Measurements from ENCODE around the gene ZCCHC7.
"Not testable (repeated sequence)": the region's sequence is repeated elsewhere in the genome, so short reads cannot be mapped to it uniquely, and the experiment has no call there.

Gene ZCCHC7

DNA sequence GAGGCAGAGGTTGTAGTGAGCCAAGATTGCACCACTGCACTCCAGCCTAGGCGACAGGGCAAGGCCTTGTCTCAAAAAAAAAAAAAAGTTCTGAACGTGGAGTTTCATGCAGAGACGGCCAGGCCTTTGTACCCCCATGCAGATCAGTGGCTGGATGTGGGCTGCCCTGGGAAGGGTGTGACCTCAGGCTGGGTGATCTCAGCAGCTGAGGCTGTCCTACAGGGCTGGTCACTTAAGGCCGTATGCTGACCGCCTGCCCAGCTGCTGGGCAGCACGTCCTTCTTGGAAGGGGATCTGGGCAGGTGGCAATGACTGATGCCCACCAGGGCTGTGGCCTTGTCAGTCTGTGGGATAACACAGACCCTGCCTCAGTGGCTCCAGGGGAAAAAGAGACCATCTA lies 264.9 kb downstream of the ZCCHC7 start:
- no peaks in the 10 kb centered on the region for H3K9me3 Mint-ChIP-seq
- H3K4me3 Mint-ChIP-seq: no peak overlapping the region
- no peaks in the 10 kb centered on the region for H3K36me3 Mint-ChIP-seq (ENCODE audit: low read depth)
- no peak for DNase-seq
- TF ChIP-seq, protein P1, sequence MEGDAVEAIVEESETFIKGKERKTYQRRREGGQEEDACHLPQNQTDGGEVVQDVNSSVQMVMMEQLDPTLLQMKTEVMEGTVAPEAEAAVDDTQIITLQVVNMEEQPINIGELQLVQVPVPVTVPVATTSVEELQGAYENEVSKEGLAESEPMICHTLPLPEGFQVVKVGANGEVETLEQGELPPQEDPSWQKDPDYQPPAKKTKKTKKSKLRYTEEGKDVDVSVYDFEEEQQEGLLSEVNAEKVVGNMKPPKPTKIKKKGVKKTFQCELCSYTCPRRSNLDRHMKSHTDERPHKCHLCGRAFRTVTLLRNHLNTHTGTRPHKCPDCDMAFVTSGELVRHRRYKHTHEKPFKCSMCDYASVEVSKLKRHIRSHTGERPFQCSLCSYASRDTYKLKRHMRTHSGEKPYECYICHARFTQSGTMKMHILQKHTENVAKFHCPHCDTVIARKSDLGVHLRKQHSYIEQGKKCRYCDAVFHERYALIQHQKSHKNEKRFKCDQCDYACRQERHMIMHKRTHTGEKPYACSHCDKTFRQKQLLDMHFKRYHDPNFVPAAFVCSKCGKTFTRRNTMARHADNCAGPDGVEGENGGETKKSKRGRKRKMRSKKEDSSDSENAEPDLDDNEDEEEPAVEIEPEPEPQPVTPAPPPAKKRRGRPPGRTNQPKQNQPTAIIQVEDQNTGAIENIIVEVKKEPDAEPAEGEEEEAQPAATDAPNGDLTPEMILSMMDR (IDR thresholded peaks at IDR 0.05): no peak
- H3K27me3 Mint-ChIP-seq (ENCODE audit: low read depth, poor library complexity): peaks cover 8% of the 10 kb centered on the region
- H3K4me1 Mint-ChIP-seq: no peaks in the 10 kb centered on the region
- no peak overlapping the region for H3K27ac Mint-ChIP-seq

DNA sequence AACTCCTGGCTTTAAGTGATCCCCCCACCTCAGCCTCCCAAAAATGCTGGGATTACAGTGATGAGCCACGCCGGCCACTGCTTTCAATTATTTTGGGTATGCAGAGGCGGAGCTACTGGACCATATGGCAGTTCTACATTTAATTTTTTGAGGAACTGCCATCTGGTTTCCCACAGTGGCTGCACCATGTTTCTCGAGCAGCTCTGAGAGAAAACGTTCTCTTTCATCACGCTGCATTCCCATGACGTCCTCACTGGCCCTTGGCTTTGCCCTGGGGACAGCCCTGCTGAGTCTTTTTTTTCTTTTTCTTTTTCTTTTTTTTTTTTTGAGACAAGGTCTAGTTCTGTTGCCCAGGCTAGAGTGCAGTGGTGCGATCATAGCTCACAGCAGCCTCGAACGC lies 266.6 kb downstream of the ZCCHC7 start:
- H3K36me3 Mint-ChIP-seq (ENCODE audit: low read depth): no peaks in the 10 kb centered on the region
- TF ChIP-seq, protein P1 (IDR thresholded peaks at IDR 0.05): no peak
- H3K4me1 Mint-ChIP-seq: no peaks in the 10 kb centered on the region
- no peak overlapping the region for H3K27ac Mint-ChIP-seq
- peaks cover 8% of the 10 kb centered on the region for H3K27me3 Mint-ChIP-seq (ENCODE audit: low read depth, poor library complexity)
- DNase-seq: no peak
- no peaks in the 10 kb centered on the region for H3K9me3 Mint-ChIP-seq
- no peak overlapping the region for H3K4me3 Mint-ChIP-seq

DNA sequence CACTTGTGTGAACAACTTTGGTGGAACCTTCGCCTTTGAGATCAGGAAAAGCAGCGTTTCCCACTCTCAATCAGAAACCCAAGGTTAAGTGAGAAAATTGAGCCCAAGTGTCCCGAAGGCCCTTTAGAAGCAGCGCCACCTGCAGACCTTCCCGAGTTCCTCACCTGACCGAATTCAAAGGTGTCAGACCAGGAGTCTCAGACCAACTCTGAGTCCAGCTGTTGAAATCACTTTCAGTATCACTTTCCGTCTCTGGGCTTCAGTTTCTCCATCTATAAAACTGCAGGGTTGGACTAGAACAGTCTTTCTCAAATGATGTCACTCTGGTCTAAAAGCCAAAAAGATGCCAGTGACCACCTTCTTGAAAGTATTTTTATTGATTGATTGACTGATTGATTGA lies 270.4 kb downstream of the ZCCHC7 start:
- peaks cover 15% of the 10 kb centered on the region for H3K27me3 Mint-ChIP-seq (ENCODE audit: low read depth, poor library complexity)
- DNase-seq: peak; percentile 30
- H3K27ac Mint-ChIP-seq: no peak overlapping the region
- TF ChIP-seq, protein P1 (IDR thresholded peaks at IDR 0.05): peak; percentile 32
- no peaks in the 10 kb centered on the region for H3K36me3 Mint-ChIP-seq (ENCODE audit: low read depth)
- H3K4me1 Mint-ChIP-seq: no peaks in the 10 kb centered on the region
- H3K9me3 Mint-ChIP-seq: no peaks in the 10 kb centered on the region
- H3K4me3 Mint-ChIP-seq: no peak overlapping the region

DNA sequence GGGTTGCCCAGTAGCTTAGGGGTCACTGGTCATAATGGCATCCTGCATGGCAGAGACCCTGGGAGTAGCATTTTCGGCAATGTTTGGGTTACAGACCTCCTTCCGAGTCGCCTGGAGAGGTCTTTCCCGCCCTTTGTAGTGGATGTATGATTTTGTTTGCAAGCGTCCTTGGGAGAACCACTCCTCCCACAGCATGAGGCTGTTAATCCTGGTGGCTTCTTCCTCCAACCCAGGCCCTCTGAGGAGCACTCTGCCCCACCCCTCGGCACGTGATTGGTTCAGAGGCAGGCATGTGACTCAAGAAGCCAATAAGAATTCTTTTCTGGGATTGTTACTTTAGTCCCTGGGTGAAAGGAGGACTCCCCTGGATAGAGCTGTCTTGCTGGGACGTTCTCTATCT lies 271.9 kb downstream of the ZCCHC7 start:
- Mint-ChIP-seq H3K27ac (no peak overlapping the region), H3K9me3 (no peaks in the 10 kb centered on the region), H3K36me3 (ENCODE audit: low read depth) (no peaks in the 10 kb centered on the region), H3K4me3 (no peak overlapping the region), H3K27me3 (ENCODE audit: low read depth, poor library complexity) (peaks cover 19% of the 10 kb centered on the region), H3K4me1 (no peaks in the 10 kb centered on the region)
- DNase-seq: no peak
- TF ChIP-seq, protein P1 (IDR thresholded peaks at IDR 0.05): no peak

DNA sequence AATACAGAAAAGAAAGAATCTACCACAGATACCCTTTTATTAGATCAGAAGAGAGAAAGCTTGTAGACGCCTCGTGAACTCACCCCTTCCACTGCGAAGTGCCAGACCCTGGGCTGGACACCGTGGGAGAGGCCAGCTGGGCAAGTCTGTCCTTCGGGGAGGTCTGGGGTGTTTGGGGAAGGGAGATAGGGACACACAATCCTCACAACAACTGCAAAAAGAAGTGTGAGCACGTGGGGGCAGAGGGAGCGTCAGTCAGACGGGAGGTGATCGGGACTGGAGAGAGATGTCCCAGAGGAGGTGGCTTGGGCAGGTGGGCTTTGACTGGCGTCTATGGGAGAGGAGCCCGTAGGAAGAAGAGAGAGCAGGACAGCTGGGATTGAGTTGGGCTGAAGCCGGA lies 274.9 kb downstream of the ZCCHC7 start:
- Mint-ChIP-seq H3K36me3 (ENCODE audit: low read depth) (no peaks in the 10 kb centered on the region), H3K27ac (peak overlapping the region; percentile 28), H3K9me3 (no peaks in the 10 kb centered on the region), H3K27me3 (ENCODE audit: low read depth, poor library complexity) (peaks cover 16% of the 10 kb centered on the region), H3K4me3 (no peak overlapping the region), H3K4me1 (no peaks in the 10 kb centered on the region)
- DNase-seq: no peak
- TF ChIP-seq, protein P1 (IDR thresholded peaks at IDR 0.05): no peak

DNA sequence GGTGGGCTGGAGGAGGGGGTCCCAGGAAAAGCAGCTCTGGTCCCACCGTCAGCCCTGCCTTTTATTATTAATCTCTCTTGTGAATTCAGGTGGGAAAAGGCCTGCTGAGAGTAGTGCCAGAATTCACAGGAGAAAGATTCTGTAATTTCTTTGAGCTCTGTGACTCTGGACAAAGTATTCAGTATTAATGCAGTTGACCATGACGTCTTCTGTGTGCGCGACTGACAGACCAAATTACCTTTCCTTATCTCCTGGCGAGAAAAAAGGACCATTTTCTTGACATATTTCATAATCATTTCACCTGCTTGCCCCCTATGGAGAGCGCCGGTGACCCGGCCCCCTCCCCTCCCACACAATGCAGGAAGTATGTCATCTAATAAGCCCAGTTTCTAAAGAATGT lies 275.3 kb downstream of the ZCCHC7 start:
- no peaks in the 10 kb centered on the region for H3K9me3 Mint-ChIP-seq
- peaks cover 18% of the 10 kb centered on the region for H3K27me3 Mint-ChIP-seq (ENCODE audit: low read depth, poor library complexity)
- H3K4me1 Mint-ChIP-seq: no peaks in the 10 kb centered on the region
- H3K36me3 Mint-ChIP-seq (ENCODE audit: low read depth): no peaks in the 10 kb centered on the region
- no peak overlapping the region for H3K27ac Mint-ChIP-seq
- TF ChIP-seq, protein P1 (IDR thresholded peaks at IDR 0.05): no peak
- no peak for DNase-seq
- H3K4me3 Mint-ChIP-seq: no peak overlapping the region

DNA sequence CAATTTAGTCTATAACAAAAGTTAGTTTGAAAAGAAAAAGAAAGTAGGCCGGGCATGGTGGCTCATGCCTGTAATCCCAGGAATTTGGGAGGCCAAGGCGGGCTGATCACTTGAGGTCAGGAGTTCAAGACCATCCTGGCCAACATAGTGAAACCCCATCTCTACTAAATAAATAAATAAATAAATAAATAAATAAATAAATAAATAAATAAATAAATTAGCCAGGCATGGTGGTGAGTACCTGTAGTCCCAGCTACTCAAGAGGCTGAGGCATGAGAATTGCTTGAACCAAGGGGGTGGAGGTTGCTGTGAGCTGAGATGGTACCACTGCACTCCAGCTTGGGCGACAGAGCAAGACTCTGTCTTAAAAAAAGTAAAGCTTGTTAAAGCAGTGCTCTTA lies 277.6 kb downstream of the ZCCHC7 start:
- not testable (repeated sequence) for H3K36me3 Mint-ChIP-seq (ENCODE audit: low read depth); H3K4me1 Mint-ChIP-seq; DNase-seq; H3K9me3 Mint-ChIP-seq; H3K27ac Mint-ChIP-seq; H3K4me3 Mint-ChIP-seq
- H3K27me3 Mint-ChIP-seq (ENCODE audit: low read depth, poor library complexity): peaks cover 13% of the 10 kb centered on the region
